HG03378 (cell line): Measurements from ENCODE around the gene HNRNPF.
"Not testable (repeated sequence)": the region's sequence is repeated elsewhere in the genome, so short reads cannot be mapped to it uniquely, and the experiment has no call there.

Source experiments
- ATAC-seq: cut with Tn5 transposase; IDR thresholded peaks from one replicate; pipeline ENCODE4 v1.9.1; 2021; ENCODE audit warnings: mild to moderate bottlenecking, moderate library complexity; ENCODE audit not compliant: unreplicated experiment

Gene HNRNPF

GRCh38 chr10:43398939-43399319 is 10.1 kb downstream of the HNRNPF start:
- no peak for ATAC-seq

GRCh38 chr10:43396928-43397624 is 11.9 kb downstream of the HNRNPF start:
- ATAC-seq = peak; percentile 80

GRCh38 chr10:43396061-43396927 is 12.7 kb downstream of the HNRNPF start:
- ATAC-seq = peak; percentile 15

GRCh38 chr10:43395571-43396060 is 13.4 kb downstream of the HNRNPF start:
- ATAC-seq = no peak

- ATAC-seq = no peak
Measured at GRCh38 chr10:43394868-43395267, 14.1 kb downstream of the HNRNPF start.

GRCh38 chr10:43393606-43394360 is 15.2 kb downstream of the HNRNPF start:
- ATAC-seq = no peak

- not testable (repeated sequence) for ATAC-seq
Measured at GRCh38 chr10:43393186-43393585, 15.8 kb downstream of the HNRNPF start.

GRCh38 chr10:43392748-43393147 is 16.2 kb downstream of the HNRNPF start:
- ATAC-seq = no peak

- ATAC-seq = no peak
Measured at GRCh38 chr10:43391496-43391895, 17.5 kb downstream of the HNRNPF start.

GRCh38 chr10:43390759-43391158 is 18.2 kb downstream of the HNRNPF start:
- no peak for ATAC-seq

GRCh38 chr10:43390333-43390732 is 18.7 kb downstream of the HNRNPF start:
- ATAC-seq = no peak

- ATAC-seq = no peak
Measured at GRCh38 chr10:43389867-43390266, 19.1 kb downstream of the HNRNPF start.

GRCh38 chr10:43387678-43388032 is 21.3 kb downstream of the HNRNPF start:
- ATAC-seq = no peak

- no peak for ATAC-seq
Measured at GRCh38 chr10:43386981-43387677, 21.9 kb downstream of the HNRNPF start.

- no peak for ATAC-seq
Measured at GRCh38 chr10:43386549-43386948, 22.4 kb downstream of the HNRNPF start.

GRCh38 chr10:43385412-43386004 is 23.5 kb downstream of the HNRNPF start:
- ATAC-seq = no peak

GRCh38 chr10:43384252-43385221 is 24.4 kb downstream of the HNRNPF start:
- no peak for ATAC-seq

GRCh38 chr10:43383204-43383971 is 25.6 kb downstream of the HNRNPF start:
- ATAC-seq = no peak
